BLaER1 (cell line): ENCODE measurements around the gene SFI1.
A peak's percentile ranks its signal among the peaks of the same experiment; 100 is the strongest.
"Not testable (repeated sequence)": the region's sequence is repeated elsewhere in the genome, so short reads cannot be mapped to it uniquely, and the experiment has no call there.

Experiments
- H3K27ac ChIP-seq: shearing (Covaris generic); formaldehyde crosslinking; 2 replicates; pipeline ENCODE4 v1.8.1; 2022
- H3K27me3 ChIP-seq: shearing (Covaris generic); formaldehyde crosslinking; 2 replicates; pipeline ENCODE4 v1.8.1; 2022
- H3K36me3 ChIP-seq: shearing (Covaris generic); formaldehyde crosslinking; 2 replicates; pipeline ENCODE4 v1.8.1; 2022
- H3K4me1 ChIP-seq: shearing (Covaris generic); formaldehyde crosslinking; 2 replicates; pipeline ENCODE4 v1.8.1; 2022
- H3K4me2 ChIP-seq: shearing (Covaris generic); formaldehyde crosslinking; 2 replicates; pipeline ENCODE4 v1.8.1; 2022
- H3K4me3 ChIP-seq: shearing (Covaris generic); formaldehyde crosslinking; 2 replicates; pipeline ENCODE4 v1.8.1; 2022
- H3K9ac ChIP-seq: shearing (Covaris generic); formaldehyde crosslinking; 2 replicates; pipeline ENCODE4 v1.8.1; 2022
- H3K9me3 ChIP-seq: shearing (Covaris generic); formaldehyde crosslinking; 2 replicates; pipeline ENCODE4 v1.8.1; 2022
- H4K20me1 ChIP-seq: shearing (Covaris generic); formaldehyde crosslinking; 2 replicates; pipeline ENCODE4 v1.8.1; 2022
- Cebpa-rat ChIP-seq: shearing (Covaris generic); IDR thresholded peaks from 2 replicates; pipeline ENCODE4 v1.8.1; 2022

Gene SFI1

DNA sequence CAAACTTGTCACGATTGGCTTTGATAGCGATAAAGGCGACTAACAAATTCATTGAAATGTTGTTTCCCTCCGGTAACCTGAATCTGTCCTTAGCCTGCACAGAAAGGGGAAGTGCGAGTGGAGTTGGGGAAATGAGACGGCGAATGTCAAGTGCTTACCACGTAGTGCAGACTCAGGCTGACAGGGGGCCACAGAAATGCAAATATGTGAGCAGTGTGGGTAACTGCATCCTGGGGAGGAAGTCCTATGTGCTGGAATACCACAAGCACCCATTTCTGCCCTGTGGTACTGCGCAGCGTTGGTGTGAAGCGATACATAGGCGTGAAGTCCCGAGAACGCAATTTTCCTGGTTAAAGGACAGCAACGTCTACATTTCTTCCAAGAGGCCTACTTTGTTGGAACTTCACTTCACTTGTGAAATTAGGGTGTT, 5.8 kb upstream of the SFI1 start:
- H3K27ac ChIP-seq: peak overlapping the region; percentile 98
- H3K9me3 ChIP-seq: no peaks in the 10 kb centered on the region
- peak overlapping the region; percentile 93 for H3K9ac ChIP-seq
- no peaks in the 10 kb centered on the region for H3K27me3 ChIP-seq
- peaks cover 25% of the 10 kb centered on the region for H4K20me1 ChIP-seq
- H3K4me2 ChIP-seq: peak overlapping the region; percentile 88
- H3K4me3 ChIP-seq: peak overlapping the region; percentile 97
- H3K4me1 ChIP-seq: peaks cover 54% of the 10 kb centered on the region
- TF ChIP-seq Cebpa-rat: no peak
- peaks cover 28% of the 10 kb centered on the region for H3K36me3 ChIP-seq

- H3K27ac ChIP-seq: peak overlapping the region; percentile 98
- no peak for TF ChIP-seq Cebpa-rat
- no peaks in the 10 kb centered on the region for H3K27me3 ChIP-seq
- H3K4me3 ChIP-seq: peak overlapping the region; percentile 97
- peaks cover 23% of the 10 kb centered on the region for H4K20me1 ChIP-seq
- H3K4me2 ChIP-seq: peak overlapping the region; percentile 88
- no peaks in the 10 kb centered on the region for H3K9me3 ChIP-seq
- H3K9ac ChIP-seq: peak overlapping the region; percentile 93
- peaks cover 21% of the 10 kb centered on the region for H3K36me3 ChIP-seq
- peaks cover 56% of the 10 kb centered on the region for H3K4me1 ChIP-seq
These were observed 4.9 kb upstream of the SFI1 start for GRCh38 chr22:31491218-31491962.

GRCh38 chr22:31492151-31492550, 4.2 kb upstream of the SFI1 start:
- Histone ChIP-seq H3K4me3 (no peak overlapping the region), H3K36me3 (peaks cover 13% of the 10 kb centered on the region), H3K27me3 (no peaks in the 10 kb centered on the region), H3K4me1 (peaks cover 56% of the 10 kb centered on the region), H4K20me1 (peaks cover 22% of the 10 kb centered on the region), H3K4me2 (peak overlapping the region; percentile 88; the same call in 1 of the 2 replicates), H3K27ac (peak overlapping the region; percentile 98; the same call in 1 of the 2 replicates), H3K9me3 (no peaks in the 10 kb centered on the region), H3K9ac (no peak overlapping the region)
- TF ChIP-seq Cebpa-rat: no peak

DNA sequence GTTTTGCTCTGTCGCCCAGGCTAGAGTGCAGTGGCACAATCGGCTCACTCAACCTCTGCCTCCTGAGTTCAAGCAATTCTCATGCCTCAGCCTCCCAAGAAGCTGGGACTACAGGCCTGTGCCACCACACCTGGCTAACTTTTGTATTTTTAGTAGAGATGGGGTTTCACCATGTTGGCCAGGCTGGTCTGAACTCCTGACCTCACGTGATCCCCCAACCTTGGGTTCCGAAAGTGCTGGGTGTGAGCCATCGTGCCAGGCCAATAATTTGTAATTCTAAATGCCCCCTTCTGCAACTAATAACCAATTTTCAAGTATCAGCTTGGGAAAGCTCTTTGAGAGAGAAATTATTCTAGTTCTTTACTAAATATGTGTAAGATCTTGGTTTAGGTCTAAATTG, 3.0 kb upstream of the SFI1 start:
- H3K27ac ChIP-seq, H3K4me2 ChIP-seq, H3K9ac ChIP-seq, H3K36me3 ChIP-seq, H3K27me3 ChIP-seq, H4K20me1 ChIP-seq, H3K4me3 ChIP-seq: not testable (repeated sequence)
- Histone ChIP-seq H3K9me3 (peaks cover 10% of the 10 kb centered on the region), H3K4me1 (peaks cover 45% of the 10 kb centered on the region)

GRCh38 chr22:31495343-31495742, 993 bp upstream of the SFI1 start:
- Histone ChIP-seq H3K36me3 (peaks cover 15% of the 10 kb centered on the region), H3K27me3 (no peaks in the 10 kb centered on the region), H3K4me2 (peak overlapping the region; percentile 83), H3K9me3 (peaks cover 10% of the 10 kb centered on the region), H3K9ac (peak overlapping the region; percentile 75), H3K4me3 (peak overlapping the region; percentile 82), H3K4me1 (peaks cover 39% of the 10 kb centered on the region), H3K27ac (peak overlapping the region; percentile 53), H4K20me1 (no peaks in the 10 kb centered on the region)
- TF ChIP-seq Cebpa-rat: no peak

- Histone ChIP-seq H3K4me2 (peak overlapping the region; percentile 83), H3K27ac (peak overlapping the region; percentile 53), H3K4me3 (peak overlapping the region; percentile 82), H3K36me3 (peaks cover 27% of the 10 kb centered on the region), H3K9me3 (peaks cover 10% of the 10 kb centered on the region), H3K4me1 (peaks cover 28% of the 10 kb centered on the region), H3K9ac (peak overlapping the region; percentile 75), H4K20me1 (no peaks in the 10 kb centered on the region), H3K27me3 (no peaks in the 10 kb centered on the region)
- no peak for TF ChIP-seq Cebpa-rat
These were observed 405 bp downstream of the SFI1 start for GRCh38 chr22:31496735-31497146.

DNA sequence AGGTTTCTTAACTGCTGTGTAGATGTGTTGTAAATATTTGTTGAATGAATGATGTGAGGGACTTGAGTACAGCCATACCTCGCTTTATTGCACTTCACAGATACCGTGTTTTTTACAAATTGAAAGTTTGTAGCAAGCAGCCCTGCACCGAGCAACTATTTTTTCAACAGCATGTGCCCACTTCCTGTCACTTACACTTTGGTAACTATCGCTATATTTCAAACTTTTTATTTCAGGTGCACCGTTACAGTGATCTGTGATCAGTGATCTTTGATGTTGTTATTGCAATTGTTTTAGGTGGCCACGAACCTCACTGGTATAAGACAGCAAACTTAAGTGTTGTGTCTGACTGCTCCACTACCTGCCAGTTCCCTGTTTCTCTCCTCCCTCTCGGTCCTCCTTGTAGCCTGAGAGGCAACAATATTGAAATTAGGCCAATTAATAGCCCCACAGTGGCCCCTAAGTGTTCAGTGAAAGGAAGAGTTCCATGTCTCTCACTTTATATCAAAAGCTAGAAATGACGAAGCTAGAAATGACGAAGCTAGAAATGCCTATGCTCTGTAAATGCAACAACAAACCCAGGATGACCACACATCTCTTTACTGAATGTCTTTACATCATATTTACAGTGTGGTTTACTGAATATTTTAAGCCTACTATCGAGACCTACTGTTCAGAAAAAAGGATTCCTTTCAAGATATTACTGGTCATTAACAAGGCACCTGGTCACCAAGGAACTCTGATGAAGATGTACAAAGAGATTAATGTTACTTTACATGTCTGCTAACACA, 1.0 kb downstream of the SFI1 start:
- Histone ChIP-seq H3K4me2 (peak overlapping the region; percentile 83), H3K4me3 (peak overlapping the region; percentile 82), H3K4me1 (peaks cover 22% of the 10 kb centered on the region), H4K20me1 (no peaks in the 10 kb centered on the region), H3K9me3 (peaks cover 10% of the 10 kb centered on the region), H3K36me3 (peaks cover 32% of the 10 kb centered on the region), H3K27me3 (no peaks in the 10 kb centered on the region), H3K9ac (peak overlapping the region; percentile 75), H3K27ac (peak overlapping the region; percentile 53)
- TF ChIP-seq Cebpa-rat: no peak

GRCh38 chr22:31501738-31502137, 5.4 kb downstream of the SFI1 start:
- H3K36me3 ChIP-seq: peaks cover 57% of the 10 kb centered on the region
- no peak for TF ChIP-seq Cebpa-rat
- peaks cover 27% of the 10 kb centered on the region for H3K9me3 ChIP-seq
- no peaks in the 10 kb centered on the region for H3K27me3 ChIP-seq
- no peak overlapping the region for H3K9ac ChIP-seq
- H3K4me2 ChIP-seq: no peak overlapping the region
- no peaks in the 10 kb centered on the region for H4K20me1 ChIP-seq
- no peak overlapping the region for H3K4me3 ChIP-seq
- H3K27ac ChIP-seq: no peak overlapping the region
- no peaks in the 10 kb centered on the region for H3K4me1 ChIP-seq

DNA sequence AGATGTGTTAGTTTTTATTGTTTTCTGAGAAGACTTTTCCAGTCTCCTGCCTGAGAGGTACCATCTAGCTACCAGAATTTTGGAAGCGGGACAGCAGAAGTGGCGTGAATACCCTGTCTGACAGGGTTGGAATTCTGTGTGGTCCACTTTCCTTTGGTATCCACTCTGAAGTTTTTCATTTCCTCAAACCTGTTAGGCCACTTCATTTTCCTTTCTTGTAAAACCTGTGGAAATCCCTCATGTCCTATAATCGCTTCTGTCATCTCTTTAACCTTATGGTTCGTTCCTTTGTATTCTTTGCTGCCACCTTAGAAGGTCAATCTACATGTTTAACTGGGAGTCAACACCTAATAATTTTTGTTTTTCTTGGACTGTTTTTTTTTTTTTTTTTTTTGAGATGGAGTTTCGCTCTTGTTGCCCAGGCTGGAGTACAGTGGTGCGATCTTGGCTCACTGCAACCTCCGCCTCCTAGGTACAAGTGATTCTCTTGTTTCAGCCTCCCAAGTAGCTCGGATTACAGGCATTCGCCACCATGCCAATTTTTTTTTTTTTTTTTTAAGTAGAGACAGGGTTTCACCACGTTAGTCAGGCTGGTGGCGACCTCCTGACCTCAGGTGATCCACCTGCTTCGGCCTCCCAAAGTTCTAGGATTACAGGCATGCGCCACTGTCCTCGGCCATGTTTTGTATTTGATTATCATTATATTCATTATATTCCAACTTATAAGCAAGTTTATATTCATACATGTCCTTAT, 7.1 kb downstream of the SFI1 start:
- no peak overlapping the region for H3K27ac ChIP-seq
- H3K27me3 ChIP-seq: no peaks in the 10 kb centered on the region
- no peak for TF ChIP-seq Cebpa-rat
- H4K20me1 ChIP-seq: no peaks in the 10 kb centered on the region
- peaks cover 30% of the 10 kb centered on the region for H3K9me3 ChIP-seq
- H3K4me3 ChIP-seq: no peak overlapping the region
- peaks cover 68% of the 10 kb centered on the region for H3K36me3 ChIP-seq
- H3K9ac ChIP-seq: no peak overlapping the region
- H3K4me1 ChIP-seq: no peaks in the 10 kb centered on the region
- no peak overlapping the region for H3K4me2 ChIP-seq
